GM23338 (cell line): ENCODE data around the gene SSH2. TPM values are rescaled to one million over a fixed set of nuclear protein-coding genes. Genes with fewer than 3 reads are reported as not detected.

Experiments used
- ATAC-seq: fragments of 200-7000 bp; cut with Tn5 transposase; 3 replicates; pipeline ENCODE4 v1.9.1; 2020
- DNase-seq: peaks from one replicate; pipeline ENCODE4 v3.0.0-alpha.2; 2015; ENCODE audit warnings: low spot score
- H2AFZ ChIP-seq: fragments of 200-600 bp; sonication (generic); 2 replicates; pipeline ENCODE4 v1.8.0; 2016; ENCODE audit warnings: antibody characterized with exemption, mild to moderate bottlenecking, moderate library complexity
- H3F3A ChIP-seq: fragments of 200-600 bp; sonication (generic); replicated peaks from 2 replicates; pipeline ENCODE4 v1.8.0; 2017; ENCODE audit warnings: antibody characterized with exemption, mixed run types, low read depth
- H3K27ac ChIP-seq: fragments of 200-600 bp; sonication (generic); 2 replicates; pipeline ENCODE4 v1.6.1; 2016; ENCODE audit warnings: low read depth
- H3K27me3 ChIP-seq: fragments of 200-600 bp; sonication (generic); 2 replicates; pipeline ENCODE4 v1.8.0; 2016; ENCODE audit warnings: mild to moderate bottlenecking, mixed run types, moderate library complexity; ENCODE audit not compliant: insufficient read depth
- H3K36me3 ChIP-seq: fragments of 200-600 bp; sonication (generic); 2 replicates; pipeline ENCODE4 v1.8.0; 2016; ENCODE audit warnings: mild to moderate bottlenecking; ENCODE audit not compliant: insufficient read depth
- H3K4me1 ChIP-seq: fragments of 200-600 bp; sonication (generic); 2 replicates; pipeline ENCODE4 v1.8.0; 2016; ENCODE audit warnings: mild to moderate bottlenecking, moderate library complexity; ENCODE audit not compliant: insufficient read depth
- H3K4me2 ChIP-seq: fragments of 200-600 bp; sonication (generic); 2 replicates; pipeline ENCODE4 v1.7.1; 2017; ENCODE audit warnings: mixed run types
- H3K4me3 ChIP-seq: fragments of 200-600 bp; sonication (generic); 2 replicates; pipeline ENCODE4 v1.6.1; 2016; ENCODE audit warnings: mixed run types
- H3K79me2 ChIP-seq: fragments of 200-600 bp; sonication (generic); replicated peaks from 2 replicates; pipeline ENCODE4 v1.8.0; 2017; ENCODE audit warnings: mild to moderate bottlenecking; ENCODE audit not compliant: insufficient read depth
- H3K9me2 ChIP-seq: fragments of 200-600 bp; sonication (generic); 2 replicates; pipeline ENCODE4 v1.8.0; 2017; ENCODE audit not compliant: insufficient read depth
- H4K20me1 ChIP-seq: fragments of 200-600 bp; sonication (generic); replicated peaks from 2 replicates; pipeline ENCODE4 v1.8.0; 2017; ENCODE audit warnings: mild to moderate bottlenecking; ENCODE audit not compliant: insufficient read depth
- H3K27ac Mint-ChIP-seq: 2 replicates; pipeline ENCODE4 v1.8.0; 2020; ENCODE audit warnings: inconsistent platforms, mild to moderate bottlenecking, moderate library complexity, mixed read lengths
- H3K27me3 Mint-ChIP-seq: 3 replicates; pipeline ENCODE4 v1.8.0; 2022; ENCODE audit warnings: low read depth, mild to moderate bottlenecking, moderate library complexity, mixed read lengths, inconsistent platforms; ENCODE audit not compliant: insufficient read depth, poor library complexity
- H3K36me3 Mint-ChIP-seq: 3 replicates; pipeline ENCODE4 v1.8.0; 2021; ENCODE audit warnings: low read depth, mild to moderate bottlenecking, inconsistent platforms, moderate library complexity, mixed read lengths
- H3K4me1 Mint-ChIP-seq: 3 replicates; pipeline ENCODE4 v1.8.0; 2020; ENCODE audit warnings: mild to moderate bottlenecking, inconsistent platforms, mixed read lengths
- H3K4me3 Mint-ChIP-seq: 3 replicates; pipeline ENCODE4 v1.8.0; 2021; ENCODE audit warnings: moderate library complexity, mild to moderate bottlenecking, inconsistent platforms, mixed read lengths
- H3K9me3 Mint-ChIP-seq: 3 replicates; pipeline ENCODE4 v1.8.0; 2020; ENCODE audit warnings: moderate library complexity, mild to moderate bottlenecking, inconsistent platforms, mixed read lengths
- CREB1 ChIP-seq: fragments of 250-450 bp; sonication (Bioruptor Pico); IDR thresholded peaks from 2 replicates; pipeline ENCODE4 v1.5.0; 2020; ENCODE audit warnings: low read depth, mild to moderate bottlenecking, moderate library complexity
- ETS1 ChIP-seq: IDR thresholded peaks from 2 replicates; pipeline ENCODE4 v1.6.1; 2016; ENCODE audit warnings: antibody characterized with exemption
- EZH2 ChIP-seq: fragments of 200-600 bp; sonication (generic); IDR thresholded peaks from one replicate; pipeline ENCODE4 v1.8.0; 2017; ENCODE audit warnings: antibody characterized with exemption, mild to moderate bottlenecking, low read depth; ENCODE audit not compliant: unreplicated experiment
- EZH2phosphoT487 ChIP-seq: fragments of 200-600 bp; sonication (generic); IDR thresholded peaks from one replicate; pipeline ENCODE4 v1.8.1; 2018; ENCODE audit warnings: antibody characterized with exemption; ENCODE audit not compliant: unreplicated experiment
- JUNB ChIP-seq: IDR thresholded peaks from one replicate; pipeline ENCODE4 v1.6.1; 2016; ENCODE audit warnings: antibody characterized with exemption; ENCODE audit not compliant: unreplicated experiment
- NANOG ChIP-seq: IDR thresholded peaks from 2 replicates; pipeline ENCODE4 v1.6.1; 2016; ENCODE audit warnings: antibody characterized with exemption, borderline replicate concordance
- POLR2AphosphoS5 ChIP-seq: IDR thresholded peaks from 2 replicates; pipeline ENCODE4 v1.6.1; 2016; ENCODE audit warnings: antibody characterized with exemption, low read depth
- REST ChIP-seq: IDR thresholded peaks from one replicate; pipeline ENCODE4 v1.6.1; 2018; ENCODE audit warnings: antibody characterized with exemption; ENCODE audit not compliant: unreplicated experiment
- ZNF114 ChIP-seq: fragments of 250-450 bp; sonication (Bioruptor Pico); IDR thresholded peaks from 2 replicates; pipeline ENCODE4 v1.5.0; 2020; ENCODE audit warnings: mild to moderate bottlenecking, moderate library complexity
- ZNF331 ChIP-seq: fragments of 250-450 bp; sonication (Bioruptor Pico); IDR thresholded peaks from 2 replicates; pipeline ENCODE4 v1.5.0; 2020; ENCODE audit warnings: low read depth, mild to moderate bottlenecking, moderate library complexity
- ZNF462 ChIP-seq: fragments of 250-450 bp; sonication (Bioruptor Pico); IDR thresholded peaks from 2 replicates; pipeline ENCODE4 v1.5.0; 2020; ENCODE audit warnings: mild to moderate bottlenecking, moderate library complexity
- polyA plus RNA-seq: library from polyadenylated mRNA; unstranded; fragments of >200 nt; fragmentation: Nextera tagmentation; extraction: Ambion mirVana; gene quantifications from 2 replicates; pipeline ENCODE4 v1.2.1, GENCODE V29; 2016
- total RNA-seq: library from RNA; depleted of rRNA; stranded (reverse); fragments of >200 nt; shearing (Covaris generic); gene quantifications from 2 replicates; pipeline ENCODE4 v1.2.3, GENCODE V29; 2014

SSH2 gene
- total and polyA plus RNA-seq, 2 experiments from 2014 or later, result 9.9 to 12.1 TPM

- H3K36me3 ChIP-seq, result no peaks in the 10 kb centered on the region
- H3K4me1 Mint-ChIP-seq, result peaks cover 5% of the 10 kb centered on the region; the same call in 2 of the 3 replicates
- no peak overlapping the region for H3K4me3 Mint-ChIP-seq
- H3K4me3 ChIP-seq, result no peak overlapping the region
- no peaks in the 10 kb centered on the region for H3K79me2 ChIP-seq
- H3K9me2 ChIP-seq, result 0 out of 2 replicates have a peak, but pooled peaks cover 5% of the 10 kb centered on the region
- H3F3A ChIP-seq, result no peaks in the 10 kb centered on the region
- ATAC-seq, result peak; percentile 45; the same call in 2 of the 3 replicates
- DNase-seq, result no peak
- no peaks in the 10 kb centered on the region for H3K27me3 ChIP-seq
- no peaks in the 10 kb centered on the region for H3K36me3 Mint-ChIP-seq
- H2AFZ ChIP-seq, result no peak overlapping the region
- H3K27ac Mint-ChIP-seq, result no peak overlapping the region; the same call in 1 of the 2 replicates
- no peaks in the 10 kb centered on the region for H3K9me3 Mint-ChIP-seq
- H3K27me3 Mint-ChIP-seq, result no peaks in the 10 kb centered on the region
- no peaks in the 10 kb centered on the region; the same call in 1 of the 2 replicates for H4K20me1 ChIP-seq
- no peak overlapping the region for H3K4me2 ChIP-seq
- H3K27ac ChIP-seq, result no peak overlapping the region
- H3K4me1 ChIP-seq, result 0 out of 2 replicates have a peak, but pooled peaks cover 4% of the 10 kb centered on the region
- TF ChIP-seq NANOG, result no peak
These were observed 158.5 kb downstream of the SSH2 start for GRCh38 chr17:29771546-29771945.

- Mint-ChIP-seq H3K4me1 (peaks cover 5% of the 10 kb centered on the region; the same call in 2 of the 3 replicates), H3K36me3 (no peaks in the 10 kb centered on the region), H3K9me3 (no peaks in the 10 kb centered on the region), H3K4me3 (no peak overlapping the region), H3K27ac (no peak overlapping the region), H3K27me3 (no peaks in the 10 kb centered on the region)
- no peak overlapping the region for H3K4me2 ChIP-seq
- H3K4me1 ChIP-seq, result 0 out of 2 replicates have a peak, but pooled peaks cover 4% of the 10 kb centered on the region
- ATAC-seq (no peak), DNase-seq (no peak)
- no peak overlapping the region for H2AFZ ChIP-seq
- H3K36me3 ChIP-seq, result no peaks in the 10 kb centered on the region
- no peaks in the 10 kb centered on the region for H3K27me3 ChIP-seq
- no peaks in the 10 kb centered on the region for H3K9me2 ChIP-seq
- no peak overlapping the region for H3K4me3 ChIP-seq
- H3F3A ChIP-seq, result no peaks in the 10 kb centered on the region
- no peaks in the 10 kb centered on the region; the same call in 1 of the 2 replicates for H4K20me1 ChIP-seq
- H3K27ac ChIP-seq, result no peak overlapping the region
- no peaks in the 10 kb centered on the region for H3K79me2 ChIP-seq
- TF ChIP-seq NANOG (no peak), POLR2AphosphoS5 (no peak), ETS1 (no peak), ZNF462 (CRISPR knock-in tag) (no peak), EZH2phosphoT487 (no peak), REST (no peak), EZH2 (no peak), ZNF114 (CRISPR knock-in tag) (no peak), CREB1 (CRISPR knock-in tag) (no peak), ZNF331 (CRISPR knock-in tag) (no peak), JUNB (no peak)
These were observed 160.8 kb downstream of the SSH2 start for GRCh38 chr17:29769225-29769624.
